Adrenal gland (tissue), 12 donors: Measurements from ENCODE around the gene ST6GALNAC4. TPM values are rescaled to one million over a fixed set of nuclear protein-coding genes. Genes with fewer than 3 reads are reported as not detected.

Source experiments
- DNase-seq, 7 donors: peaks; one replicate each; pipeline ENCODE4 v3.0.0-alpha.2; 2019 to 2020
- H3K27ac ChIP-seq, 5 donors: fragments of 200-600 bp; sonication (generic) in 4 of 5; 1 replicate in 3 of 5; 2 replicates in 2 of 5; pipeline versions ENCODE4 v1.5.1 to v1.8.0; 2016 to 2020; ENCODE audit warnings: mild to moderate bottlenecking in 1 of 5
- H3K27me3 ChIP-seq: fragments of 200-600 bp; 2 replicates; pipeline ENCODE4 v1.8.0; 2021
- H3K36me3 ChIP-seq, 2 donors: fragments of 200-600 bp; replicated peaks in 1 of 2; 1 replicate in 1 of 2; 2 replicates in 1 of 2; pipeline versions ENCODE4 v1.5.1 to v1.8.0; 2018 to 2022
- H3K4me1 ChIP-seq, 2 donors: fragments of 200-600 bp; replicated peaks in 1 of 2; 1 replicate in 1 of 2; 2 replicates in 1 of 2; pipeline versions ENCODE4 v1.5.1 to v1.8.0; 2018 to 2021
- H3K4me3 ChIP-seq, 4 donors: fragments of 200-600 bp; sonication (generic) in 3 of 4; one replicate each; pipeline ENCODE4 v1.5.1; 2016 to 2018
- H3K9me3 ChIP-seq, 3 donors: fragments of 200-600 bp; sonication (generic) in 1 of 3; replicated peaks in 1 of 3; 1 replicate in 2 of 3; 2 replicates in 1 of 3; pipeline versions ENCODE4 v1.5.1 to v1.8.0; 2016 to 2021
- CTCF ChIP-seq, 6 experiments: fragments of 450-650 bp in 4 of 6; fragments of 200-600 bp in 2 of 6; sonication (generic) in 1 of 6; IDR thresholded peaks; 1 replicate in 5 of 6; 2 replicates in 1 of 6; pipeline versions ENCODE4 v1.5.1 to v1.8.0; 2016 to 2021; ENCODE audit warnings: antibody characterized with exemption in 6 of 6, mild to moderate bottlenecking in 2 of 6, moderate library complexity in 1 of 6
- POLR2A ChIP-seq, 2 donors: fragments of 450-650 bp; IDR thresholded peaks; one replicate each; pipeline ENCODE4 v1.6.1; 2017; ENCODE audit warnings: antibody characterized with exemption in 2 of 2, mild to moderate bottlenecking in 2 of 2, moderate library complexity in 1 of 2
- WGBS, 4 donors: extraction: QIAGEN DNeasy Blood & Tissue Kit in 2 of 4; methylation state at CpG; one replicate each; pipeline versions ENCODE4 v1.1.5 to v1.1.7; 2013 to 2017; 5-methylcytosine and 5-hydroxymethylcytosine counted together
- intact Hi-C, 2 donors: fragments of 100-400 bp; cut with DNase I; formaldehyde crosslinking; loops; one replicate each; pipeline versions ENCODE4 v1.14.1 to v1.15.0; 2022 to 2023
- polyA plus RNA-seq, 3 donors: library from polyadenylated mRNA; stranded (reverse); fragments of 200-250 nt in 2 of 3; fragments of 350-450 nt in 1 of 3; fragmentation: Illumina TruSeq in 1 of 3; extraction: RNeasy Lipid Tissue Mini Kit (QIAGEN cat#74804) in 1 of 3; gene quantifications; one replicate each; pipeline ENCODE4 v1.2.3, GENCODE V29; 2013 to 2014
- total RNA-seq, 9 donors: library from RNA; depleted of rRNA in 4 of 9; stranded (reverse); fragments of >200 nt in 4 of 9; fragments of 120-200 nt in 1 of 9; fragmentation: NEBNext Ultra II Directional in 1 of 9; extraction: Animal tissue kit (Norgen Biotek cat#: 25700) in 1 of 9; gene quantifications; one replicate each; pipeline versions ENCODE4 v1.1.0 to v1.2.4, GENCODE V29; 2013 to 2023
- donor health status: healthy with polysubstance abuse.
- donor health status: Bipolar disorder and iron deficiency.
- donor health status: DM: yes; HTN: yes; CAD: no.
- donor health status: DM: no; HTN: no; CAD: no.
- donor health status: DM: no; HTN: no; CAD: no.
- donor health status: DM: yes; HTN: yes; CAD: no.

Gene ST6GALNAC4
- total and polyA plus RNA-seq, 12 donors, result 5.3 to 65.7 (median 14.7) TPM

GRCh38 chr9:127924736-127925444 is 8.0 kb upstream of the ST6GALNAC4 start:
- Histone ChIP-seq H3K9me3 (no peaks in the 10 kb centered on the region), H3K27ac (no peak overlapping the region), H3K27me3 (peaks cover 28% of the 10 kb centered on the region), H3K36me3 (no peaks in the 10 kb centered on the region), H3K4me1 (peaks cover 6 to 24% of the 10 kb centered on the region in 2 donors), H3K4me3 (no peak overlapping the region)
- DNase-seq, result no peak
- intact Hi-C loops, result loop anchor here (5.0 to 10.0 kb wide), 4 partner anchors 188 to 420 kb away; partner anchors contain the start of gene TOR2A (in 1 of the 2)
- TF ChIP-seq CTCF (IDR thresholded peaks at IDR 0.05) (no peak), POLR2A (IDR thresholded peaks at IDR 0.05) (no peak)
- 80 to 93% (median 84%) methylated on average over 14 to 22 of the region's 22 CpGs for WGBS, 4 donors

- peak in 1 of 7 donors; percentile 63 for DNase-seq
- Histone ChIP-seq H3K27me3 (peaks cover 28% of the 10 kb centered on the region), H3K4me3 (no peak overlapping the region), H3K36me3 (no peaks in the 10 kb centered on the region), H3K4me1 (peaks cover 14 to 35% of the 10 kb centered on the region in 2 donors), H3K27ac (no peak overlapping the region), H3K9me3 (no peaks in the 10 kb centered on the region)
- WGBS, 4 donors, result 51 to 75% (median 66%) methylated on average over 8 of the region's 8 CpGs
- no peak for TF ChIP-seq POLR2A (IDR thresholded peaks at IDR 0.05)
- TF ChIP-seq CTCF (IDR thresholded peaks at IDR 0.05), result no peak
- intact Hi-C loops, result loop anchor here (5.0 to 10.0 kb wide), 4 partner anchors 186 to 419 kb away; partner anchors contain the start of gene TOR2A (in 1 of the 2)
These were observed 6.9 kb upstream of the ST6GALNAC4 start for GRCh38 chr9:127923771-127924170.

DNA sequence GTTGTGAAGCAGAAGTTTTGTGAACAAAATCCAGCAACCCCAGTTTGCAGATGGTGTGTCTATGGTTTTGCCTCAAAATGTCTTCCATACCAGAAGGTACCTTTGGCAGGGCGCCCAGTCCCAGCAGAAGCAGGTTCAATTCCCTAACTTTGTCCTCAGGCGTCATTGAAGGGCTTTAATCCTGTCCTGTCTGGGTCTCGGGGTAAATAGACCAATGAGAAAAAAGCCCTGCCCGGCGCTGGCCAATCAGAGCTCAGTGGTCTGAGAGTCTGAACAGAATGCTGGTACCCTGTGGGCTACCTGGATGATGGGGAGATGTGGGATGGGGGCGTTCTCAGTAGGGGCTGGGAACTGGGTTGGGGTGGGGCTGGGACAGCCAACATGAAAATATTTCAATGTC is 6.2 kb upstream of the ST6GALNAC4 start:
- 48 to 56% (median 52%) methylated on average over 6 of the region's 6 CpGs for WGBS, 4 donors
- no peak overlapping the region for H3K4me3 ChIP-seq
- intact Hi-C loops, result loop anchor here (5.0 to 10.0 kb wide), 4 partner anchors 186 to 418 kb away; partner anchors contain the start of gene TOR2A (in 1 of the 2)
- H3K27me3 ChIP-seq, result peaks cover 27% of the 10 kb centered on the region
- H3K27ac ChIP-seq, result no peak overlapping the region
- H3K36me3 ChIP-seq, result no peaks in the 10 kb centered on the region
- DNase-seq, result no peak
- peaks cover 18 to 40% of the 10 kb centered on the region in 2 donors for H3K4me1 ChIP-seq
- no peaks in the 10 kb centered on the region for H3K9me3 ChIP-seq
- TF ChIP-seq CTCF (IDR thresholded peaks at IDR 0.05) (no peak), POLR2A (IDR thresholded peaks at IDR 0.05) (no peak)

- peaks cover 13 to 37% of the 10 kb centered on the region in 2 donors for H3K4me1 ChIP-seq
- no peak overlapping the region for H3K27ac ChIP-seq
- no peaks in the 10 kb centered on the region for H3K36me3 ChIP-seq
- WGBS, 4 donors, result 3 to 14% (median 9%) methylated on average over 14 to 45 of the region's 45 CpGs
- intact Hi-C loops, result loop anchor here (5.0 to 10.0 kb wide), 4 partner anchors 184 to 417 kb away; partner anchors contain the start of gene TOR2A (in 1 of the 2)
- no peak overlapping the region for H3K4me3 ChIP-seq
- peak; percentile 61 to 87 (median 76) for DNase-seq
- no peaks in the 10 kb centered on the region for H3K9me3 ChIP-seq
- TF ChIP-seq CTCF (IDR thresholded peaks at IDR 0.05) (peak; percentile 92 to 97 (median 95)), POLR2A (IDR thresholded peaks at IDR 0.05) (no peak)
- H3K27me3 ChIP-seq, result peaks cover 13% of the 10 kb centered on the region
These were observed 4.8 kb upstream of the ST6GALNAC4 start for GRCh38 chr9:127921557-127922120.
